Smooth muscle cell of the pulmonary artery (primary cell): Measurements from ENCODE around the gene SPON1. TPM values are rescaled to one million over a fixed set of nuclear protein-coding genes. Genes with fewer than 3 reads are reported as not detected.

Source experiments
- total RNA-seq: library from RNA; depleted of rRNA; stranded (reverse); fragments of >200 nt; gene quantifications from 2 replicates; pipeline ENCODE4 v1.2.3, GENCODE V29; 2014

Gene SPON1
- total RNA-seq: 2.0 and 30.5 TPM in 2 replicates

GRCh38 chr11:13962562-13963168 is at the start of gene SPON1:
SPON1 (plus strand) TSS chr11:13962723; CDS start chr11:13962905, 182 bp downstream.

